ENCODE measurements around the gene THBS3. TPM values are rescaled to one million over a fixed set of nuclear protein-coding genes. Genes with fewer than 3 reads are reported as not detected.
A peak's percentile ranks its signal among the peaks of the same experiment; 100 is the strongest.

THBS3 gene
- total and polyA plus RNA-seq, 9 of the 15 experiments (the other 6 are each of a cell fraction or from before 2014, with no cell fraction given): 0.59 to 8.3 (median 3.2) TPM

DNA sequence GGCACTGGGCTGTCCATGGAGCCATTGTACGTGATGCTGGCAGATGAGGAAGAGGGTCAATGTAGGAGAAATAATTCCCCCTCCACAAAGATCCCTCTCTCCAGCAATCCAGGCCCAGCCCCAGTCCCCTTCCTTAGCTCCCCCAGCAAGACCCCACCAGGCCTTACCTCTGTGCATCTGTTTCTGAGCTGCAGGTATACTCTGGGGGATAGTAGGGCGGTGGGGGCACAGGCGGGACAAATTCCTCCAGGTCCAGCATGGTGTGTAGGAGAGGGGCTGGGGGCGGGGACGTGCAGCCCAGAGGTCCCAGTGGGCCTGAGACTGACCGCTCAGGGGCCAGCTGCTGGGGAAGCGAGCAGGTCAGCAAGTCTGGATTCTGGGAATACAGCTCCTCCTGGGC is 43.9 kb upstream of the THBS3 start:
- peaks cover 18% of the 10 kb centered on the region for H3K79me2 ChIP-seq (ENCODE audit: control insufficient read depth, insufficient read depth, low read length)
- peaks cover 25 to 55% of the 10 kb centered on the region in 2 experiments for H3K4me1 ChIP-seq (replicated peaks in 1 of 2; ENCODE audit: control insufficient read depth in 2 of 2, insufficient read depth in 2 of 2, low read length in 2 of 2)
- no peak overlapping the region for H2AFZ ChIP-seq (ENCODE audit: low read depth, low read length)
- no peak for DNase-seq (ENCODE audit: extremely low read depth in 1 of 4, low spot score in 3 of 4)
- H3K4me3 ChIP-seq: no peak overlapping the region
- no peaks in the 10 kb centered on the region for H4K20me1 ChIP-seq (replicated peaks; ENCODE audit: control insufficient read depth, insufficient read depth, low read length)
- peaks cover 36% of the 10 kb centered on the region; the same call in 2 of the 3 replicates for H3K36me3 ChIP-seq (ENCODE audit: control insufficient read depth, insufficient read depth, low read length)
- H3K27me3 ChIP-seq (ENCODE audit: control insufficient read depth in 2 of 2, insufficient read depth in 2 of 2, low read length in 2 of 2): no peaks in the 10 kb centered on the region
- H3K9ac ChIP-seq (ENCODE audit: insufficient read depth in 1 of 2, low read depth in 2 of 2, low read length in 2 of 2): peak overlapping the region in 1 of 2 experiments; percentile 53; a peak in 2 of 4 replicates
- H3K9me3 ChIP-seq (replicated peaks; ENCODE audit: control insufficient read depth, insufficient read depth, low read depth, low read length): no peaks in the 10 kb centered on the region
- WGBS (ENCODE audit: insufficient coverage, low coverage, missing lambda C conversion rate): 88% methylated on average over 2 of the region's 7 CpGs
- no peak overlapping the region for H3K27ac ChIP-seq (ENCODE audit: extremely low read depth, low read depth, low read length)
- ChIA-PET POLR2A (interaction anchor here (0.6 to 3.4 kb wide), 6 partner anchors 9 to 419 kb away, joined by 3 to 30 read pairs (median 4); partner anchors contain the start of genes FDPS, RUSC1 and SCAMP3), CTCF (ENCODE audit: low intra/inter-chr PET ratio) (interaction anchor here (1.4 to 3.5 kb wide), 5 partner anchors 56 to 461 kb away, joined by 6 to 38 read pairs (median 22); partner anchors contain the start of gene FDPS)
- in situ Hi-C loops (cut with MboI) (loop anchor here (10.0 kb wide), 1 partner anchor 343 kb away; no protein-coding TSS in a partner anchor), intact Hi-C loops (cut with micrococcal nuclease) (loop anchor here (5.0 to 10.0 kb wide), 2 partner anchors 253 to 341 kb away; no protein-coding TSS in a partner anchor)
- H3K4me2 ChIP-seq (ENCODE audit: insufficient read depth, low read length): no peak overlapping the region; the same call in 1 of the 2 replicates
- no peak for FAIRE-seq
- no TSS peak for BruUV-seq (replicated peaks)
- H3K9me1 ChIP-seq (ENCODE audit: control insufficient read depth, insufficient read depth, low read length): no peaks in the 10 kb centered on the region
- no peak for ATAC-seq
- TF ChIP-seq ZNF592 (IDR thresholded peaks at IDR 0.05): no peak
- no peak for TF ChIP-seq MYNN (IDR thresholded peaks at IDR 0.05)
- TF ChIP-seq MYNN (CRISPR knock-in tag; IDR thresholded peaks at IDR 0.05): no peak
- no peak for TF ChIP-seq ERF (CRISPR knock-in tag; IDR thresholded peaks at IDR 0.05)
- no peak for TF ChIP-seq REST (IDR thresholded peaks at IDR 0.05; ENCODE audit: borderline replicate concordance)
- no peak for TF ChIP-seq REST (CRISPR knock-in tag; IDR thresholded peaks at IDR 0.05; ENCODE audit: low read depth)
- TF ChIP-seq CREBBP (IDR thresholded peaks at IDR 0.05; ENCODE audit: low read depth, low read length): no peak
- no peak for TF ChIP-seq RCOR1 (IDR thresholded peaks at IDR 0.05; ENCODE audit: borderline replicate concordance in 1 of 2, low read depth in 2 of 2, low read length in 2 of 2)
